H1 (cell line): ENCODE data around the gene ENO4. TPM values are rescaled to one million over a fixed set of nuclear protein-coding genes. Genes with fewer than 3 reads are reported as not detected.
A peak's percentile ranks its signal among the peaks of the same experiment; 100 is the strongest.

Experiments used
- CTCF ChIA-PET: fragments of 300-600 bp; sonication (Branson Sonifier 250); formaldehyde crosslinking; loops from one replicate; lab custom pipeline; 2021; ENCODE audit not compliant: partially characterized antibody; lab: Charles Lee
- POLR2A ChIA-PET: fragments of 300-600 bp; sonication (Branson Sonifier 250); formaldehyde crosslinking; loops from one replicate; lab custom pipeline; 2021; ENCODE audit warnings: inconsistent platforms; ENCODE audit not compliant: partially characterized antibody; lab: Charles Lee
- DNase-seq, 2 experiments: peaks; one replicate each; pipeline versions ENCODE4 v3.0.0 to v3.0.0-alpha.2; 2010 to 2022; ENCODE audit warnings: low spot score in 2 of 2, low read depth in 1 of 2, mixed read lengths in 1 of 2
- FAIRE-seq: peaks from 2 replicates; lab custom pipeline; 2011; peaks lifted over from hg19 to GRCh38; lab: Jason Lieb, UNC
- H2AFZ ChIP-seq: 2 replicates; pipeline ENCODE4 v1.8.1; 2012; ENCODE audit warnings: low read length, inconsistent platforms
- H2AK5ac ChIP-seq: 2 replicates; pipeline ENCODE4 v1.6.1; 2013; ENCODE audit warnings: low read depth, low read length
- H2BK120ac ChIP-seq: replicated peaks from 2 replicates; pipeline ENCODE3; 2013; ENCODE audit warnings: low read depth, low read length, inconsistent platforms
- H2BK12ac ChIP-seq: 2 replicates; pipeline ENCODE4 v1.6.1; 2013; ENCODE audit warnings: low read depth, low read length
- H2BK15ac ChIP-seq: 2 replicates; pipeline ENCODE4 v1.6.1; 2013; ENCODE audit warnings: low read length
- H2BK20ac ChIP-seq: 2 replicates; pipeline ENCODE4 v1.6.1; 2013; ENCODE audit warnings: low read length
- H2BK5ac ChIP-seq: 2 replicates; pipeline ENCODE4 v1.6.1; 2013; ENCODE audit warnings: low read depth, low read length
- H3K14ac ChIP-seq: 2 replicates; pipeline ENCODE4 v1.6.1; 2013; ENCODE audit warnings: inconsistent platforms; ENCODE audit not compliant: insufficient read length
- H3K18ac ChIP-seq: 2 replicates; pipeline ENCODE4 v1.6.1; 2013; ENCODE audit warnings: low read length; ENCODE audit errors: extremely low read depth
- H3K23ac ChIP-seq: 2 replicates; pipeline ENCODE4 v1.6.1; 2013; ENCODE audit warnings: inconsistent platforms; ENCODE audit not compliant: insufficient read length
- H3K23me2 ChIP-seq: 2 replicates; pipeline ENCODE4 v1.6.1; 2013; ENCODE audit warnings: low read depth, low read length
- H3K27ac ChIP-seq: 2 replicates; pipeline ENCODE4 v1.6.1; 2011; ENCODE audit warnings: low read depth, low read length, inconsistent platforms
- H3K27me3 ChIP-seq, 4 experiments: replicated peaks in 1 of 4; 1 replicate in 1 of 4; 2 replicates in 3 of 4; pipeline versions ENCODE4 v1.6.1 to v1.8.1; 2011 to 2013; ENCODE audit warnings: low read length in 3 of 4, mild to moderate bottlenecking in 3 of 4, inconsistent platforms in 2 of 4, mixed read lengths in 2 of 4, moderate library complexity in 1 of 4; ENCODE audit not compliant: control insufficient read depth in 3 of 4, insufficient read depth in 3 of 4; ENCODE audit errors: extremely low read depth in 1 of 4
- H3K36me3 ChIP-seq, 4 experiments: 2 replicates each; pipeline versions ENCODE4 v1.6.1 to v1.8.1; 2011 to 2013; ENCODE audit warnings: mild to moderate bottlenecking in 4 of 4, low read length in 3 of 4, moderate library complexity in 2 of 4, control low read depth in 1 of 4, inconsistent platforms in 1 of 4; ENCODE audit not compliant: insufficient read depth in 4 of 4, control insufficient read depth in 2 of 4
- H3K4ac ChIP-seq: replicated peaks from 2 replicates; pipeline ENCODE3; 2013; ENCODE audit warnings: low read length, low read depth, mixed read lengths, inconsistent platforms; ENCODE audit not compliant: insufficient read length
- H3K4me1 ChIP-seq, 4 experiments: replicated peaks in 1 of 4; 1 replicate in 1 of 4; 2 replicates in 3 of 4; pipeline versions ENCODE4 v1.6.1 to v1.8.1; 2011 to 2013; ENCODE audit warnings: low read length in 3 of 4, inconsistent platforms in 2 of 4, mixed read lengths in 1 of 4; ENCODE audit not compliant: insufficient read depth in 4 of 4, control insufficient read depth in 3 of 4
- H3K4me2 ChIP-seq, 2 experiments: 2 replicates each; pipeline versions ENCODE4 v1.6.1 to v1.8.1; 2011 to 2013; ENCODE audit warnings: low read depth in 2 of 2, low read length in 2 of 2, control low read depth in 1 of 2, inconsistent platforms in 1 of 2, mild to moderate bottlenecking in 1 of 2; ENCODE audit not compliant: insufficient read depth in 1 of 2
- H3K4me3 ChIP-seq, 4 experiments: fragments of 200-600, 300-600 bp in 1 of 4; sonication (generic), shearing (Covaris generic), sonication (Bioruptor Twin) in 1 of 4; 2 replicates each; pipeline versions ENCODE4 v1.5.1 to v1.8.1; 2011 to 2016; ENCODE audit warnings: low read length in 4 of 4, low read depth in 3 of 4, control low read depth in 2 of 4, inconsistent platforms in 2 of 4, mild to moderate bottlenecking in 2 of 4, mixed read lengths in 1 of 4, moderate library complexity in 1 of 4; ENCODE audit not compliant: insufficient read depth in 2 of 4; ENCODE audit errors: extremely low read depth in 1 of 4
- H3K56ac ChIP-seq: replicated peaks from 2 replicates; pipeline ENCODE3; 2013; ENCODE audit warnings: low read depth, mild to moderate bottlenecking, mixed read lengths, low read length, inconsistent platforms; ENCODE audit not compliant: insufficient read length
- H3K79me1 ChIP-seq: 2 replicates; pipeline ENCODE4 v1.6.1; 2013; ENCODE audit warnings: low read depth, low read length, control low read depth
- H3K79me2 ChIP-seq, 2 experiments: 2 replicates each; pipeline versions ENCODE4 v1.6.1 to v1.8.1; 2012 to 2013; ENCODE audit warnings: low read length in 2 of 2, mild to moderate bottlenecking in 2 of 2, inconsistent platforms in 1 of 2; ENCODE audit not compliant: insufficient read depth in 2 of 2, control insufficient read depth in 1 of 2
- H3K9ac ChIP-seq, 4 experiments: replicated peaks in 1 of 4; 1 replicate in 1 of 4; 2 replicates in 3 of 4; pipeline versions ENCODE4 v1.6.1 to v1.8.1; 2011 to 2013; ENCODE audit warnings: low read depth in 3 of 4, low read length in 3 of 4, control low read depth in 2 of 4, mild to moderate bottlenecking in 2 of 4, moderate library complexity in 2 of 4, inconsistent platforms in 1 of 4; ENCODE audit errors: extremely low read depth in 1 of 4
- H3K9me3 ChIP-seq, 2 experiments: 2 replicates each; pipeline versions ENCODE4 v1.6.1 to v1.8.1; 2012 to 2013; ENCODE audit warnings: mild to moderate bottlenecking in 2 of 2, moderate library complexity in 2 of 2, control low read depth in 1 of 2, inconsistent platforms in 1 of 2, low read depth in 1 of 2, low read length in 1 of 2, mixed read lengths in 1 of 2; ENCODE audit not compliant: insufficient read depth in 2 of 2
- H4K20me1 ChIP-seq, 2 experiments: replicated peaks in 1 of 2; 2 replicates each; pipeline versions ENCODE3 to v1.8.1; 2011 to 2013; ENCODE audit warnings: inconsistent platforms in 2 of 2, low read length in 2 of 2, mild to moderate bottlenecking in 1 of 2; ENCODE audit not compliant: insufficient read depth in 2 of 2, control insufficient read depth in 1 of 2
- H4K5ac ChIP-seq: 2 replicates; pipeline ENCODE4 v1.6.1; 2013; ENCODE audit warnings: low read length, low read depth, mixed read lengths, inconsistent platforms; ENCODE audit not compliant: insufficient read length
- H4K8ac ChIP-seq: 2 replicates; pipeline ENCODE4 v1.8.0; 2013; ENCODE audit warnings: mild to moderate bottlenecking, moderate library complexity, low read length, inconsistent platforms; ENCODE audit not compliant: insufficient read depth; ENCODE audit errors: extremely low read depth
- H4K91ac ChIP-seq: replicated peaks from 2 replicates; pipeline ENCODE3; 2013; ENCODE audit warnings: low read length, mixed read lengths, inconsistent platforms; ENCODE audit not compliant: insufficient read length
- CBX5 ChIP-seq: fragments of 300-800, 300-1000 bp; sonication (generic); IDR thresholded peaks from 2 replicates; pipeline ENCODE4 v1.7.1; 2016; ENCODE audit warnings: antibody characterized with exemption, low read length, low read depth
- CHD1 ChIP-seq: IDR thresholded peaks from 2 replicates; pipeline ENCODE4 v1.6.1; 2012; ENCODE audit warnings: low read depth, low read length, improper control_type of control experiment
- CHD2 ChIP-seq: IDR thresholded peaks from 2 replicates; pipeline ENCODE4 v1.6.1; 2012; ENCODE audit warnings: low read length, improper control_type of control experiment
- EP300 ChIP-seq, 2 experiments: IDR thresholded peaks; 1 replicate in 1 of 2; 2 replicates in 1 of 2; pipeline ENCODE4 v1.6.1; 2011 to 2012; ENCODE audit warnings: low read depth in 2 of 2, low read length in 2 of 2, mild to moderate bottlenecking in 2 of 2, borderline replicate concordance in 1 of 2, inconsistent platforms in 1 of 2, moderate library complexity in 1 of 2
- KDM4A ChIP-seq: IDR thresholded peaks from one replicate; pipeline ENCODE4 v1.7.1; 2012; ENCODE audit warnings: low read depth, mild to moderate bottlenecking, moderate library complexity, low read length, inconsistent platforms; ENCODE audit not compliant: severe bottlenecking
- RAD21 ChIP-seq, 2 experiments: IDR thresholded peaks in 1 of 2; conservative IDR thresholded peaks in 1 of 2; 2 replicates each; pipeline ENCODE4 v1.6.1; 2011; ENCODE audit warnings: low read depth in 2 of 2, low read length in 2 of 2, improper control_type of control experiment in 1 of 2, inconsistent platforms in 1 of 2, mild to moderate bottlenecking in 1 of 2, moderate library complexity in 1 of 2
- RXRA ChIP-seq: IDR thresholded peaks from 2 replicates; pipeline ENCODE4 v1.6.1; 2011; ENCODE audit warnings: low read depth, mild to moderate bottlenecking, low read length, moderate library complexity; ENCODE audit not compliant: insufficient read depth
- SIN3A ChIP-seq, 2 experiments: IDR thresholded peaks in 1 of 2; conservative IDR thresholded peaks in 1 of 2; 2 replicates each; pipeline ENCODE4 v1.6.1; 2011 to 2012; ENCODE audit warnings: low read length in 2 of 2, improper control_type of control experiment in 1 of 2, low read depth in 1 of 2, mild to moderate bottlenecking in 1 of 2
- SP1 ChIP-seq: IDR thresholded peaks from 2 replicates; pipeline ENCODE4 v1.6.1; 2011; ENCODE audit warnings: low read depth, low read length
- TBP ChIP-seq: IDR thresholded peaks from 2 replicates; pipeline ENCODE4 v1.6.1; 2011; ENCODE audit warnings: low read depth, low read length, improper control_type of control experiment
- TEAD4 ChIP-seq: IDR thresholded peaks from 2 replicates; pipeline ENCODE4 v1.6.1; 2012; ENCODE audit warnings: low read depth, low read length, inconsistent platforms, mixed read lengths
- WGBS, 2 experiments: shearing (Covaris generic) in 1 of 2; methylation state at CpG; one replicate each; pipeline versions ENCODE4 v1.1.6 to v1.1.7; 2013 to 2015; ENCODE audit warnings: low lambda C conversion rate in 2 of 2, mixed read lengths in 2 of 2, inconsistent platforms in 1 of 2, low coverage in 1 of 2, missing lambda C conversion rate in 1 of 2; ENCODE audit not compliant: insufficient replicate concordance in 2 of 2, insufficient coverage in 1 of 2, insufficient read length in 1 of 2; ENCODE audit errors: extremely low coverage in 1 of 2, missing lambda C conversion rate in 1 of 2; 5-methylcytosine and 5-hydroxymethylcytosine counted together
- polyA plus RNA-seq, 7 experiments: library from polyadenylated mRNA; depleted of rRNA in 3 of 7; stranded (reverse) in 5 of 7; unstranded in 2 of 7; fragments of >200 nt in 5 of 7; fragments of 200-250 nt in 2 of 7; gene quantifications; 1 replicate in 5 of 7; 2 replicates in 1 of 7; 4 replicates in 1 of 7; pipeline versions ENCODE4 v1.2.1 to v1.2.3, GENCODE V29; 2011 to 2013; ENCODE audit warnings: missing spikeins in 2 of 7, mixed read lengths in 2 of 7
- total RNA-seq: library from RNA; stranded (reverse); fragmentation: NEBNext Ultra II Directional; extraction: Animal tissue kit (Norgen Biotek cat#: 25700); gene quantifications from 2 replicates; pipeline ENCODE4 v1.2.1, GENCODE V29; 2021
- TF ChIP-seq, protein P1 (sequence below): IDR thresholded peaks from 2 replicates; pipeline ENCODE4 v1.6.1; 2012; ENCODE audit warnings: inconsistent platforms

ENO4 gene
- total and polyA plus RNA-seq, 2 of the 8 experiments (the other 6 are each of a cell fraction or from before 2014, with no cell fraction given), result 0.77 TPM; not detected in 1

DNA sequence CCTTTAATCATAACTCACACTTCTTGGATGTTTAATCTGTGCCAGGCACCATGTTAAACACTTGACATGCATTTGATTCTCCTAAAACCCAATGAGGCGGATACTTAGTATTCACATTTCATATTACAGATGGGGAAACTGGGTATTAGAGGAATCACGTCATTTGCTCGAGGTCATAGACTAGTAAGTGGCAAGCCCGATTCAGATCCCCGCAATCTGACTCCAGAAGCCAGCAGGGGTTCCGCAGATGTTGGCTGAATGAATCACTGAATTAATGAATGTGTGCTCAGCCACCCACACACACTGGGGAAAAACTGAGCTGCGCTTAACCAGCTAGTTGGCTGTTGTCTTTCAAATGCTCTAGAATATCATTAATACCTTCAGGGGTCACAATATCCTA lies 22.5 kb upstream of the ENO4 start:
- Histone ChIP-seq H3K56ac (no peak overlapping the region), H3K27ac (no peak overlapping the region), H3K4me2 (no peak overlapping the region), H2BK5ac (no peak overlapping the region), H3K79me2 (no peaks in the 10 kb centered on the region), H3K27me3 (no peaks in the 10 kb centered on the region), H3K18ac (no peak overlapping the region), H3K23me2 (no peaks in the 10 kb centered on the region), H4K91ac (no peak overlapping the region), H2AFZ (no peak overlapping the region)
- POLR2A ChIA-PET, result interaction anchor here (0.7 to 2.1 kb wide), 3 partner anchors 9 to 62 kb away, joined by 3 to 8 read pairs (median 3); no protein-coding TSS in a partner anchor
- CTCF ChIA-PET, result interaction anchor here (0.6 to 3.4 kb wide), 22 partner anchors 9 to 348 kb away, joined by 3 to 23 read pairs (median 4); partner anchors contain the start of gene ENO4
- no peak for DNase-seq
- TF ChIP-seq, protein P1, sequence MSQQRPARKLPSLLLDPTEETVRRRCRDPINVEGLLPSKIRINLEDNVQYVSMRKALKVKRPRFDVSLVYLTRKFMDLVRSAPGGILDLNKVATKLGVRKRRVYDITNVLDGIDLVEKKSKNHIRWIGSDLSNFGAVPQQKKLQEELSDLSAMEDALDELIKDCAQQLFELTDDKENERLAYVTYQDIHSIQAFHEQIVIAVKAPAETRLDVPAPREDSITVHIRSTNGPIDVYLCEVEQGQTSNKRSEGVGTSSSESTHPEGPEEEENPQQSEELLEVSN, result no peak
- TF ChIP-seq TEAD4, result no peak
- no peak for TF ChIP-seq EP300 (IDR thresholded peaks at IDR 0.05; ENCODE audit: borderline replicate concordance in 1 of 2, low read depth in 2 of 2, low read length in 2 of 2)
- TF ChIP-seq SP1, result no peak
- no peak for TF ChIP-seq CBX5
- no peak for TF ChIP-seq TBP
- TF ChIP-seq KDM4A, result no peak
- TF ChIP-seq CHD2, result no peak
- TF ChIP-seq SIN3A (conservative IDR thresholded peaks at IDR 0.05 in 1 of 2, IDR thresholded peaks at IDR 0.05 in 1 of 2; ENCODE audit: low read depth in 1 of 2, low read length in 2 of 2), result no peak
- no peak for TF ChIP-seq CHD1
- TF ChIP-seq RXRA, result no peak
- TF ChIP-seq RAD21 (IDR thresholded peaks at IDR 0.05 in 1 of 2, conservative IDR thresholded peaks at IDR 0.05 in 1 of 2; ENCODE audit: low read depth in 2 of 2, low read length in 2 of 2), result no peak
- TF ChIP-seq, all 59 proteins: peak for 0
- no peak overlapping the region for H3K14ac ChIP-seq
- H3K9me3 ChIP-seq, result no peaks in the 10 kb centered on the region
- no peak overlapping the region for H3K4me3 ChIP-seq
- no peak overlapping the region for H2BK15ac ChIP-seq
- H3K4ac ChIP-seq, result no peak overlapping the region
- FAIRE-seq, result peak; percentile 57
- 77% methylated on average over 7 of the region's 7 CpGs; no CpG with 5 or more reads in 1 of the 2 experiments for WGBS, 2 experiments
- no peak overlapping the region for H2BK12ac ChIP-seq
- no peak overlapping the region for H4K5ac ChIP-seq
- no peak overlapping the region for H3K23ac ChIP-seq
- H3K4me1 ChIP-seq, result peaks cover 0 to 8% (median 4%) of the 10 kb centered on the region in 4 experiments; a peak in 4 of 7 replicates
- H4K8ac ChIP-seq, result no peak overlapping the region
- no peak overlapping the region for H3K9ac ChIP-seq
- no peak overlapping the region for H2BK20ac ChIP-seq
- no peaks in the 10 kb centered on the region for H3K36me3 ChIP-seq
- no peak overlapping the region for H2BK120ac ChIP-seq
- H2AK5ac ChIP-seq, result no peak overlapping the region
- no peaks in the 10 kb centered on the region for H3K79me1 ChIP-seq
- H4K20me1 ChIP-seq, result peaks cover 0 to 2% of the 10 kb centered on the region in 2 experiments
